Measurements from ENCODE around the gene CALCOCO1.
"Not testable (repeated sequence)": the region's sequence is repeated elsewhere in the genome, so short reads cannot be mapped to it uniquely, and the experiment has no call there.

CALCOCO1 gene

DNA sequence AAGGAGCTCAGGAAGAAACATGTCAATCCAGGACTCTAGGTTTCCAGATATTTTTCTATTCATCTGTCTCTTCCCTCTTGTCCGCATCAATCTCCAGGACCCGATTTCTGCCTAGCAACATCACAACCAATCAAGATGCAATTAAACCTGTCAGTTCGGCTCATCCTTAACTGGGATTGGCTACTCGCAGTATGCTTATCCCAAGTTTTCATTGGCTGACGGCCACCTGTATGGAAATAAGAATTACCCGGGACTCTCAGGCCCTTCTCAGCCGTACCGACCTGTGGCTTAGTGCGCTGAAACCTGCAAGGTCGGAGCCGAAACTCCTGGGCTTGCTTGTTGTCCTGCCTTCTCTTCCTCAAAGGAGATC lies 31.0 kb downstream of the CALCOCO1 start:
- DNase-seq, result peak; percentile 94

DNA sequence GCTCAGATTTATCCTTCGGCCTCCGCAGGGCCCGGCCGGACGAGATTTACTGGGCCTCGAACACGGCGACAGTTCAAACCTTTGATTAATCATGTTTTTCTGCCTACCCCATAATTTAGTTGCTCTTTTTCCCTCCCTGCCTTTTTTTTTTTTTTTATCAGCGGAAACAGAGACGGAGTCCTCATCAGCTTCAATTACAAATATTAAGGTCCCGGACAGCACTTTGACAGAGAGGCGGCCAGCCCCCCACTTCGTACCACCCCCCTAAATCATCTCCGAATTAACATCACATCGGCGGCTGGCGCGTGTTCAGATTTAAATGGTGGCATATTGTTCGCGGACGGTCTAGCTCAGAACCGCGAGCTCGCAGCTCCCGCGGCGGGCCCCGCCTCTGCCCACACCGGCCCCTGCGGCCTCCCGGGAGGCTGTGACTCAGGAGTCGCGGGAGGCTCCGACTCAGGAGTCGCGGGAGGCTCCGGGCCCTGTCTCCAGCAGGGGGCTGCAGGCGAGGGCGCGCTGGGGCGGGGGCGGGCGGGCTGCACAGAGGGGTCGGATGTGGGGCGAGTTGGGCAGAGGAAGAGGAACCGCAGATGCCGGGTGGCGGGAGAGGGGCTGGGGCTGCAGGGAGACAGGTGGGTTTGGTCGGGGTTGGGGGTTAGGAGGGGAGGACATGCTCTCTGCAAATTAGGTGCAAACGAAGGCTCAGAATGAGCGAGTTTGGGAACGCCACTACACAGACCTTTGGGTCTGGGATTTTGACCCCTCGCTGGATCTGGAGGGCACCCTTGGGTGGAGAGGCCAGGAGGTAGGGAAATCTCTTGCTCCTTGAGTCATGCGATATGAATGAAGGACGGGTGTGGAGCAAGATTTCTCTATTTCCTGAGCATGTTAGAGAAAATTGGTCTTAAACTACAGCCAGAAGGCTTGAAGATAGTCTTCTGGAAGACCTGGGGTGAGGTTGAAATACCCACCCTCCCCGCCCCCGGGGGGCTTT lies 31.8 kb downstream of the CALCOCO1 start:
- no peak for DNase-seq

DNA sequence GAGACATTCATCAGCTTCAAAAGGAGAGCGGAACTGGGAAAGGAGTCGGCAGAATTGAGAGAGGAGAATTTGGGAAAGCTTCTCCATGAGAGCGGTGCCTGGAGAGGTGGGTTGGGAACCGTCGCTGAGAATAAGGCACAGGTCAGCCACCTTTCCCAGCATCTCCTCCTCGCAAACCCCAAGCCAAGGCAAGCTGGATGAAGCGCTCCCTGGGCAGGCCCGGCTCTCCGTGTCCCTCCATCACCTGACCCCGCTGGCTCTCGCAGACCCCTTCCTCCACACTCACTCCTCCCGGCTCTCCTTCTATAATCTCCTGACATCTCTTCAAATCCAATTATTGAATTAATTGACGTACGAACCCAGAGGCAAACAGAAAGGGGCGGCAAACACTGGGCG lies 32.5 kb downstream of the CALCOCO1 start:
- DNase-seq, result no peak

DNA sequence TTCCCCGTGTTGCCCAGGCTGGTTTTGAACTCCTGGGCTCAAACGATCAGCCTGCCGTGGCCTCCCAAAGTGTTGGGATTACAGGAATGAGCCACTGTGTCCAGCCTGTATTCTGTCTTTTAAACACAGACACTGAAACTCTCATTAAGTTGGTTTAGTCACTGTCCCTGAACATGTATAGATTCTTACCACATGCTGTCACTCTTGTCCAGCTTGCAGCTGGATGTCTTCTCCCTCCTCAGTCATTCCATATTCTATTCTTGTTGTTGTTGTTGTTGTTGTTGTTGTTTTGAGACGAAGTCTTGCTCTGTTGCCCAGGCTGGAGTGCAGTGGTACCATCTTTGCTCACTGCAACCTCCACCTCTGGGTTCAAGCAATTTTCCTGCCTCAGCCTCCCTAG lies 39.1 kb downstream of the CALCOCO1 start:
- no peak for DNase-seq

DNA sequence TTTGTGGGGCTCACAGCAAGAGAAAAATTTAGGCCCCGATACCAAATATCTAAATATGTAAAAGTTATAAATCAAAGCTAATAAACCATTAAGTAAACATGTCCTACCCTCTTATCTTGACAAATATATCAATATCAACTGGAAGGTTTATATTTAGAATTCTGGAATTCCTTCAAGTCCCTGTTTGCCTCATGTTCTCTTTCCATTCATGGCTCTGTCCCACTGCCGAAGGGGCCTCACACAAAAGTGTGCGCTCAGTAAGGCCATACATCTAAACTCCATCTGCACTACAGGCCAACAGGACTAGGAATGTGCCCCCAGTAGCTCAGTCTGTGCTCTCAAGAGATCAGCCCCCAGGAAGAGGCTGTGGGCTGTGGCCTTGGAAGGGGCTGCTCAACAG lies 40.8 kb downstream of the CALCOCO1 start:
- no peak for DNase-seq

DNA sequence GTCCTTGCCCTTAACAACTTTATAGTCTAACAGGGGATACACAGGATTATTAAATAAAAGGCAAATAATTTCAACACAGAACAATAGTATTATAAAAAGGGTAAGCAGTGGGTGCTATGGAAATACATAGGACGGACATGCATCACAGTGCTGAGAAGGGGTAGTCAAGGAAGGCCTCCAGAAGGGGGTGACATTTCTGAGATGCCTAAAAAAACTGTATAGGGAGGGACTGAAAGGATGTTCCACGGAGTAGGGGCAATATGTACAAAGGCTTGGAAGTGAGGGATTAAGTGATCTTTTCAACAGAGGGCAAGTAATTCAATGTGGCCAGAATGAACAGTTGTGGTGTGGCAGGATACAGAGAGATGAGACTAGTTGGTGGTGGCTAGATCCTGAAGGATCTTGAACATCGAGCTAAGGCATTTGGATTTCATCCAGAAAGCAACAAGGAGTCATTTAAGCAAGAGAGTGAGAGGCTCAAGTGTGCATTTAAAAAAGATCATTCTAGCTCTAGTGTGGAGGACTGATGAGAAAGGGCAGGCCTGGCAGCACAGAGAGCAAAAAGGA lies 42.5 kb downstream of the CALCOCO1 start:
- no peak for DNase-seq

DNA sequence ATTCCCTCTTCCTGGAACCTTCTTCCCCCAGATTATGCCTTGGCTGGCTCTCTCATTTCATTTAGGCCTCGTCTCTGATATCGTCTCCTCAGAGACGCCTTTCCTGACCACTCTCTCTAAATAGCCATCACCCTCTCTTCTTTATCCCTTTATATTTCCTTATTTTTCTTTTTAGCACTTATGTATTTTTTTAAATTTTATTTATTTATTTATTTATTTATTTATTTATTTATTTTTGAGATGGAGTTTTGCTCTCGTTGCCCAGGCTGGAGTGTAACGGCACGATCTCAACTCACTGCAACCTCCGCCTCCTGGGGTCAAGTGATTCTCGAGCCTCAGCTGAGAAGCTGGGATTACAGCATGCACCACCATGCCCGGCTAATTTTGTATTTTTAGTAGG lies 43.3 kb downstream of the CALCOCO1 start:
- no peak for DNase-seq

DNA sequence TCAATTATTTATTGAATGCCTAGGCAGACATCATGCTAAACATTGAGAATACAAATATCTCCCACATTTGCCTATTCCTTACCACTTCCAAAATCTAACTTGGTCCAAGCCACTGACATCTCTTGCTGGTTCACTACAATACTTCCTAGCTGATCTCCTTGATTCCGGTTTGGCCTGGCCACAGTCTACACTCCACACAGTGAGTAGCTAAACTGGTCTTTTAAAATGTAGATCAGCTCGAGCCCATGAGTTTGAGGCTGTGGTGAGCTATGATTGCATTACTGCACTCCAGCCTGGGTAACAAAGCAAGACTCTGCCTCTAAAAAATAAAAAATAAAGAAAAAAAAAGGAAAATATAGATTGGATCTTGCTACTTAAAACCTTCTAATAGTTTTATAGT lies 43.8 kb downstream of the CALCOCO1 start:
- no peak for DNase-seq

DNA sequence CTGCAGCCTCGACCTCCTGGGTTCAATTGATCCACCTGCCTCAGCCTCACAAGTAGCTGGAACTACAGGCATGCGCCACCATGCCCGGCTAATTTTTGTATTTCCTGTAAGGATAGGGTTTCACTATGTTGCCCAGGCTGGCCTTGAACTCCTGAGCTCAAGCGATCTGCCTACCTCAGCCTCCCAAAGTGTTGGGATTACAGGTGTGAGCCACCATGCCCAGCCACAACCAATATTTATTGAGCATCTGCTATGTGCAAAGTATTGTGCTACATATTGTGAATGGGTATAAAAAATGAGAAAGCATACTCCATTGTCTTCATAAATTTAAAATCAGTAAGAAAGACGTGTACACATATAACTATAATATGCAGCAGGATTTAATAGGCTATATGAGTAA lies 47.2 kb downstream of the CALCOCO1 start:
- not testable (repeated sequence) for DNase-seq

DNA sequence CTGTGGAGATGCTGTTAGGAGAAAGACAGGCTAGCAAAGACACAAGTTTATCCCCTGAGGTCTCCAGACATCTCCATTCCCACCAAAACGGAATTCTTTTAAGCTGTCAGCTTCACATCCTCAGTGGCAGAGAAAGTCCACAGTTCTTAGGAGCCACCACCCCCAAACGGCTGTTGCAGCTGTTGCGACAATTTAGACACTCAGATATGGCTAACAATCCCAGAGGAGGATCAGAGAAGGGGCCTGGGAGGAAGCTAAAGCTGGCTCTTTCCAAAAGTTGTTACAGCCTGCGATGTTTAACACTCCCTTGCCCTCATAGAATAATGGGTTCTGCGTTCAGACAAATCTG lies 49.5 kb downstream of the CALCOCO1 start:
- no peak for DNase-seq

DNA sequence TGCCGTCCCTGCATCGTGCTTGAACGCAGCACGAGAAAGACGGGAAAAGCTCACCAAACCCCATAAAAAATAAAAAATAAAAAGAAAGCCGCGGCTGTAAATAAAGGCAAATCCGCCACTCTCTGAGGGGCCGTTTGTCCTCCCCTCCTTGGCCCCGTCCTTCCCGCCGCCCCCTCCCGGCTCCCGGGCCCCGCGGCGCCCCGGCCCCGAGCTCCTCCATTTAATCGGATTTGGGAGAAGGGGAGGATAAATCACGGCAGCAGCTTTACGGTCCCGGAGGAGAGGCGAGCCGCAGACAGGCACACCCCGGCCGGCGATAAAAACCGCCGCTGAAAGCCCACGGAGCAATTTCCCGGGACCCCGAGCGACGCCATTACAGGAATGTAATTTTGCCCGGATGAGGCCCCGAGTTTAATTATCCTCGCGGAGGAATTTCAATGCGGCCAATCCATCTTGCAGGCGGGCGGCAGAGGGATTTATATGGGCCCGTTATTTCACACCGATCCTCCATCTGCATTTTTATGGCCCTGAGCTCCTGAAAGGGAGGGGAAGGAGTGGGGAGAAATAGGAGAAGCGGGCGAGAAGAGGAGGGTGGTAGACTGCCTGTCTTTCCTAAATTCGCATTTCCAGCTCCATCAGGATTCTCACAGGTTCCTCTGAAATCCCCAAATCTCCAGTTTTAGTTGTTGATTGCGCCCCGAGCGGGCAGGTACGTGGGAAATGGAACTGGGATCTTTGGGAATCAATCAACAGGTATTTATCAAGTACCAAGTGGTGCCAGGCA lies 50.0 kb downstream of the CALCOCO1 start:
- DNase-seq, result no peak

DNA sequence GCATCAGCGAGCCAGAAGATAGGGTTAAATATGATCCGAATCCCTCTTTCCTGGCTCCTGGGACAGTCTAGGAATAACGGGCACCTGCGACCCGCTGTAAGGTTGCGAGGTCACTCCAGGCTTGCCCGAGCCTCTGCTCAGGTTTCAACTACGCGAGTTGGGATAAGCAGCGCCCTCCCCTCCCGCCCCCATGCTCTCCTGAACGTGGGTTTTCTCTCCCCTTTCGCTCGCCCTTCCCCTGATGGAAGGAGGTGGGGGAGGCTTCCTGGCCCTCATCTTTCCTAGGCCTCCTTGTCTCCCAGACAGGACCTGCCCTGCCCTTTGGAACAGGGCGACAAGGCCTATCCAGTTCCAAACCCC lies 50.6 kb downstream of the CALCOCO1 start:
- DNase-seq, result no peak

DNA sequence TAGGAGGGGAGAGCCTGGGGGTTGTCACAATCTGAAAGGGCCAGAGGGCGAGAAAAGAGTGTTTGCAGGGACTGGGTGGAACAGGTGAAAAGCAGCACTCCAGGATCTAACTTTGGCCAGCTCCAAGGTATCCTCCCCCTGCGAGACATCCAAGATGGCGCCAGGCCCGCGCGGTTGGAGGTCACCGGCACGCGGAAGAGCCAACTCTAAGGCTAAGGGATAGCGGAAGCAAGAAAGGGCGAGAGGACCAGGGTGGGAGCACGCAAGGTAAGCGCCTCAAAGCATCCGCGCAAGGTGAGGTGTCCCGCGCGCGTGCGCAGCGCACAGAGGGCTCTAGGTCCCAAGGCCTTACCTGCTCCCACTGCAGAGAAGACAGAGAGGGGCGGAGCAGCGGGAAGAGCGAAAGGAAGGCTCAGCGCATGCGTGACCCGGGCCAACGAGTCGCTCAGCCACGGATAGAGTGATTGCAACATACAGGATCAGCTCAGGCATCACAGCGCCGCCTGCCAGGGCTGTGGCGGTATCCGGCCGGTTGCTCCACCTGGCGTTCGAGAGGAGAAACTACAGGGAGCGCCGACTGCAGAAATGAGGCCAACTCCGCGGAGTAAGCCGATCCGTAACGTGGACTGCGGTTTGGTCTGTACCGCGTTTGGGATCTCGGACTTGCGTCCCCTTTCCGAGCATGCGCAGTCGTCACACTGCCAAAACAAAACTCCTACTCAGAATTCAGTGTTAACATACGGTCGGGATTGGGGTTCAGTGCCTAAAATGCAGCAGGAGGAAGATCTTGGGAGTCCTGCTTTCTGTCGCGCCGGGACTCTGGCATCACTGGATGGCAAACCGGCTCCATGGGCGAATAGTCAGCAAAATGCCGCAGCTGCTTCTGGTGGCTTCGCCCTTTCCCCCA lies 51.3 kb downstream of the CALCOCO1 start, which contains the start of gene ATP5MC2:
TSS of gene ATP5MC2 (minus strand) at position 383 of the 907 bp plus-strand sequence. CDS start 3,469 bp downstream, outside the sequence.
- DNase-seq, result peak; percentile 94

DNA sequence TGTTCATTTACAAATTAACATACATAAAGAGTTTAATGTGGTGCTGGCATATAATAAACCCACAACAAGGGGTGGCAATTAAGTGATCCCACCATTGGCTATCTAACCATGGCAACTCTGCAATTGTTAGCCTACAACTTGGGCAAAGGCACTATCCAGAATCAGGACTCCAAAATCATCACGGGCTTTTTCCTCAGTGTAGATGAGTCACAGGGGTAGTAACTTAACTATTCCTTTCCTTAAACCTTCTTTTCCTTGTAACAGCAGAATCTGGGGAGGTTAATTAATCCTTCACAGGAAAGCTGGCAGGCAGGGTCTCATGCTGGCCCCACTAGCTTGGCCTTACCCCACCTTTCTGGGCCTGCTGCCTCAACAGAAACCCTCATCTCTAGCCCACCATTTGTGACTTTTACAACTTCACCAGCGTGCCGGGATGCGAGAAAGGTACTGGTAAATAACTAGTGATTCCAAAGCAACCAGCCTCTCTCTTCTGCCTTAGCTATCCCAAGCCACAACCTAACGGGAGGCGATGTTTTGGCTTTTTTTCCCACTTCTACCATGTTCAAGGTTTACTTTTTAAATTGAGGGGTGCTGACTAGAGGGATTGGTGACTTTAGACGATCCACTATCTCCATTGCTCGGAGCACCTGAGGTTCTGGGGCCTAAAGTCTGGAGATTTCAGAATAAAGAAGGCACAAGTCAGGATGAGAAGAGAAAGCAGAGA lies 52.1 kb downstream of the CALCOCO1 start:
- DNase-seq, result no peak

DNA sequence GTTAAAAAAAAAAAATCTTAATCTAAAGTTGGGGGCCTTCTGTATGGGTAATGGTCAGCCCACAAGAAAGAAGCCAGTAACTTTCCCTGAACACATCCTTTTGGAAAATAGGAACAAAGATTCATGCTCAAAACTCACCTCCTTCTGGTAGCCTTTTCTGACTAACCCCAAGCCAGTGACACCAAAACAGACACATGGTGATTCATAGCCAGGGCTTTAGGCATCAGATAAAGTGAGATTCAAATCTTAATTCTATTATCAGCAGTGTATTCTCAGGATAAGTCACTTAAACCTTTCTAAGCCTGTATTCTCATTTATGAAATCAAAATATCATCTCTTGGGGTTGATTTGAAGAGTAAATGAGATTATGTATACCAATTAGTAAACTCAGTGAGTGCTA lies 56.3 kb downstream of the CALCOCO1 start:
- no peak for DNase-seq

DNA sequence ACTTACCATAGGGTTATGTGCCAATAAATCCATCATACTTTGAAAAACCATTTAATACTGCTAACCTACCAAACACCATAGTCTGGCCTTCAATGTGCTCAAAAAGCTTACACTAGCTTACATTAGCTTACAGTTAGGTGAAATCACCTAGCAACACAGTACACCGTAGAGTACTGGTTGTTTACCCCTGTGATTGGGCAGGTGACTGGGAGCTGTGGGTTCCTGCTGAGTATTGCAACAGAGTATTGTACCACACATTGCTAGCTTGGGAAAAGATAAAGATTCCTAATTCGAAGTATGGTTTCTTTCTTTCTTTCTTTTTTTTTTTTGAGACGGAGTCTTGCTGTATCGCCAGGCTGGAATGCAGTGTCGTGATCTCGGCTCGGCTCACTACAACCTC lies 56.9 kb downstream of the CALCOCO1 start:
- DNase-seq, result no peak

DNA sequence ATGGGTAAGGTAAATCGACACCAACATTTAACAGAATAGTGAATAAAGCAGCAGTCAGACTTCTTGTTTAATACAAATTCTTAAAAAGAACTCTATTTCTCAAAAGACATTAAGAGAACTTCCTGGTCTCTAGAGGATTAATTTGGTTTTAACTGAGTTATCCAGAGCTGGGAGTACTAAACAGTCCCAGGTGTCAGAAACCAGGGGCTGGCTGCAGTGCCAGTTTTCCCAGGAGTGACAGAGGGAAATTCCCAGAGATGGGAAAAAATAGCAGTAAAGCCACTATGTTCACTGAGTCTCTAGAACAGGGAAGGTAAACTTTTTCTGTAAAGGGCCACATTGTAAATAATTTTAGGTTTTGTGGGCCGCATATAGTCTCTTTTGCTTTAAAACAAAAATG lies 60.2 kb downstream of the CALCOCO1 start:
- no peak for DNase-seq

DNA sequence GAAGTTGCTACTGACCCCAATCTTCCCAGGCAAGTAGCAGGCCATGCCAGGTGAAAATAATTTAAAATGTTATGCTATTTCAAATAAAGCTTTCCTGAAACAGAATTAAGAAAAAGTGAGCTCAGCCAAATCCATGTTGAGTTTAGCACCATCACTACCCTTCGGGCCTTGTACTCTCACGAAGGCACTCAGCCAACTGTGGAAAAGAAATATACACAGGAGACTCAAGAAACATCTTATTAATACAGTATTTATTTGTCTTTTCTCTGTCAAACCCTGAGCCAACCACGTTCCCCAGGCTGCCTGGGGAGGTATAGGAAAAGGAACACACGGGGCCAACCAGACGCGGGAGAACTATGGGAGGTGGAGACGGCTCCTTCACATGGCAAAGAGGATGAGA lies 62.3 kb downstream of the CALCOCO1 start:
- DNase-seq, result no peak

DNA sequence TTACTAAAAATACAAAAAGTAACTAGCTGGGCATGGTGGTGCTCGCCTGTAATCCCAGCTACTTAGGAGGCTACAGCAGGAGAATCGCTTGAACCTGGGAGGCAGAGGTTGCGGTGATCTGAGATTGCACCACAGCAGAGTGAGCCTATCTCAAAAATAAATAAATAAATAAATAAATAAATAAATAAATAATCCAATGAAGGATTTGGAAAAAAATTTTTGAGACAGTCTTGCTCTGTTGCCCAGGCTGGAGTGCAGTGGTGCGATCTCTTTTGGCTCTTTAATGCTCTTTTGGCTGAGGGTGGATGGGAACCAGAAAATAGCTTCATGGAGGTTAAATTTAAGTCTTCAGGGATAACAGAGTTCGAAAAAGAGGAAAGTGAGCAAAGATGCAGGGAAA lies 63.1 kb downstream of the CALCOCO1 start:
- DNase-seq, result no peak

DNA sequence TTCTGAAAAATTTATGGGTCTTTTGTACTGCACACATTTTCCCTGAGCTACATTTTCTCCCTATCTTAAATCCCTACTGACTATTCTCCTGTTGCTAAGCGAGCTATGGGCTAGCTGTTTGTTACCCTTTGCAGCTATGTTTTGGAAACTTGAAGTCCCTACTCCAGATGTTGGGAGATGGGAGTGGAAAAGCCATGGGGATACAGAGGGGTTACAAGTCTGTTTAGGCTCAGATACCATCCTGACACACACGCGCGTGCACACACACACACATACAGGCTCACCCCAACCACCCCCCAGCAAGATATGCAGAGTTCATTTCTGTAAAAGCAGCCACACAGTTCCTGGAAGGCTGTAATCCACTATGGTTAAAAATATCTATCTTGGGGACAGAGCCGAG lies 67.2 kb downstream of the CALCOCO1 start:
- DNase-seq, result no peak

DNA sequence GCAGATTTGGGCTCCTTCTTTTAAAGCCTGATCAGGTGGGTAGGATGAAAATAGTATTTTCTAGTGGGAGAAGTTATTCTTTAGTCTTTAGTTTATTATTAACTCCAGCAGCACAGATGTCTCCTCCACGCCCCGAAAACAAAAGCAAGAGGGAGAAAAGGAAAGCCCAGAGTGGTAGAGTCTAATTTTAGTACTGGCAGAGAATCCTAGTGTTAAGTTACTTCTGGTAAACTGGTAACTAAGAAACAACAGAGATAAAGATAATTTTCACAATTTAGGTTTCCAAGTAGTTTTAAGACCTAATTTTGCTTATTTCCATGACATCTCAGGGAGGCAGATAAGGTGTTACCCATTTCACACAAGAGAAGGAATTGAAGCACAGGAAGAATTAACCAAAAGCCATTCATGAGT lies 67.7 kb downstream of the CALCOCO1 start:
- no peak for DNase-seq

DNA sequence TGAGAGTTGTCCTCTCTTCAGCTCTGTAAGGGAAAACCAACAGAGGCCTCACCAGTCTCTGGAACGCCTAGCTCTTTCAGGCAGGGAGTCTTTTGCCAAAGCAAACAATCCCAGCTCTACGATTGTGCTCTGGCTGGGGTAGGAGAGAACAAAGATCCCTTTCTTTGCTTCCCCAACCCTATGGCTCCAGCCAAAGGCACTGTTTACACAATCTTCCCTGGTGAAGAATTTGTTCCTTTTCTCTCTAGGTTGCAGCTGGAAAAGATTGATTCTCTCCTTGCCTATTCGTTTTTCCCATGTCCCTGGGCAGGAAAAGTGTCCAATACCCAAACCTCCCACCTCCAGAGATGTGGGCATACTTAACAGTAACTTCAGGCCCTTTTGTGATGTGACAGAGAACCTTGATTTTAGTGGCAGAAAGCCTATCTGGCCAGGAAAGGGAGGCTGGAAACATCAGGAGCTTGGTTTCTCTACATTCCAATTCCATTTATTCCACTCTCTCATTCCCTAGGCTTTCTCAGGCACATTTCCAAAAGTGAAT lies 68.2 kb downstream of the CALCOCO1 start:
- no peak for DNase-seq
